ENCODE results near the gene RRAS2.
"Not testable (repeated sequence)": the region's sequence is repeated elsewhere in the genome, so short reads cannot be mapped to it uniquely, and the experiment has no call there.

RRAS2 gene

GRCh38 chr11:14370496-14370895, 11.5 kb upstream of the RRAS2 start:
- no peak for FAIRE-seq

GRCh38 chr11:14369598-14369997, 10.6 kb upstream of the RRAS2 start:
- no peak for FAIRE-seq

GRCh38 chr11:14366936-14367335, 8.0 kb upstream of the RRAS2 start:
- FAIRE-seq: no peak

- FAIRE-seq: no peak
These were observed 5.3 kb upstream of the RRAS2 start for GRCh38 chr11:14364322-14364721.

GRCh38 chr11:14362611-14363010, 3.6 kb upstream of the RRAS2 start:
- no peak for FAIRE-seq

- FAIRE-seq: no peak
These were observed 3.0 kb upstream of the RRAS2 start for GRCh38 chr11:14361951-14362350.

GRCh38 chr11:14360976-14361375, 2.0 kb upstream of the RRAS2 start:
- no peak for FAIRE-seq

GRCh38 chr11:14359501-14360031, 583 bp upstream of the RRAS2 start:
- no peak for FAIRE-seq

GRCh38 chr11:14357881-14358728, 878 bp downstream of the RRAS2 start:
- FAIRE-seq: no peak

- no peak for FAIRE-seq
These were observed 2.6 kb downstream of the RRAS2 start for GRCh38 chr11:14356342-14356741.

GRCh38 chr11:14354604-14355003, 4.4 kb downstream of the RRAS2 start:
- FAIRE-seq: not testable (repeated sequence)

- no peak for FAIRE-seq
These were observed 8.2 kb downstream of the RRAS2 start for GRCh38 chr11:14350716-14351238.

- no peak for FAIRE-seq
These were observed 8.8 kb downstream of the RRAS2 start for GRCh38 chr11:14350215-14350614.

GRCh38 chr11:14347991-14348390, 11.0 kb downstream of the RRAS2 start:
- no peak for FAIRE-seq

GRCh38 chr11:14347494-14347893, 11.5 kb downstream of the RRAS2 start:
- FAIRE-seq: no peak

- no peak for FAIRE-seq
These were observed 12.6 kb downstream of the RRAS2 start for GRCh38 chr11:14346303-14346955.

GRCh38 chr11:14345668-14346067, 13.3 kb downstream of the RRAS2 start:
- no peak for FAIRE-seq

- not testable (repeated sequence) for FAIRE-seq
These were observed 14.0 kb downstream of the RRAS2 start for GRCh38 chr11:14345016-14345415.

GRCh38 chr11:14342906-14343305, 16.1 kb downstream of the RRAS2 start:
- FAIRE-seq: no peak

- no peak for FAIRE-seq
These were observed 17.0 kb downstream of the RRAS2 start for GRCh38 chr11:14341968-14342367.

GRCh38 chr11:14340721-14341120, 18.3 kb downstream of the RRAS2 start:
- no peak for FAIRE-seq

GRCh38 chr11:14339356-14339755, 19.6 kb downstream of the RRAS2 start:
- FAIRE-seq: no peak
